ENCODE results near the gene ANKRD12.
A peak's percentile ranks its signal among the peaks of the same experiment; 100 is the strongest.
"Not testable (repeated sequence)": the region's sequence is repeated elsewhere in the genome, so short reads cannot be mapped to it uniquely, and the experiment has no call there.

ANKRD12 gene

GRCh38 chr18:9136315-9137155 is at the start of gene ANKRD12:
ANKRD12 (plus strand) TSS chr18:9136781; CDS start chr18:9182433, 45,652 bp downstream.
- DNase-seq (ENCODE audit: insufficient read length, low spot score) (peak; percentile 93), FAIRE-seq (peak; percentile 95)
- TF ChIP-seq POLR2A (IDR thresholded peaks at IDR 0.05; ENCODE audit: low read depth, low read length) = peak; percentile 57; the same call in 1 of the 2 replicates

DNA sequence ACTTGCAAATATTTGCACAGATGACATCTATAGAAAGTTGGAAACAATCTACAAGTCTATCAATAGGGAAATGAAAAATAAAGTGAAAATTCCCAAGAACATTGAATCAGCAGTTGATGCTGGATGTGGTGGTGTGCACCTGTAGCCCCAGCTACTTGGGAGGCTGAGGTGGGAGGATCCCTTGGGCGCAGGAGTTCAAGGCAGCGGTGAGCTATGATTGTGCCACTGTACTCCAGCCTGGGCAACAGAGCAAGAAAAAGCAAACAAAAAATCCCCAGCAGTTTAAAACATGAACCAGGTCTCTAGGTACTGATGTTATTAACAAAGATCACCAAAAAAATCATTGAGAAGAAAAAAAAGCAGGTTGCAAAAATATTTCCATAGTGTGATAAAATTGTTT is 49.4 kb upstream of the ANKRD12 start:
- no peak for DNase-seq (ENCODE audit: insufficient read length, low spot score)
- no peak for TF ChIP-seq POLR2A (IDR thresholded peaks at IDR 0.05; ENCODE audit: low read depth, low read length)
- no peak for FAIRE-seq

GRCh38 chr18:9088252-9088651 is 48.3 kb upstream of the ANKRD12 start:
- DNase-seq (ENCODE audit: insufficient read length, low spot score) (no peak), FAIRE-seq (no peak)
- no peak for TF ChIP-seq POLR2A (IDR thresholded peaks at IDR 0.05; ENCODE audit: low read depth, low read length)

DNA sequence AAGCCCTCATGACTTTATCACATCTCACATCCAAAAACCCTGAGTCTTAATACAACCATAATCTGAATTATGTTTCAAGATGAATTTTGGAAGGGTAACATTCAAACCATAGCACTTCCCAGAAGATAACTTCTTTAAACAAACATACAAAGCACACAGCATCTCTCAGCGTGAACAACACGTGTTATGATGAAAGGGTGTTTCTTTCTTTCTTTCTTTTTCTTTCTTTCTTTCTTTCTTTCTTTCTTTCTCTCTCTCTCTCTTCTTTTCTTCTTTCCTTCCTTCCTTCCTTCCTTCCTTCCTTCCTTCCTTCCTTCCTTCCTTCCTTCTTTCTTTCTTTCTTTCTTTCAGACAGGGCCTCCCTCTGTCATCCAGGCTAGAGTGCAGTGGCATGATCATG is 47.9 kb upstream of the ANKRD12 start:
- not testable (repeated sequence) for FAIRE-seq; DNase-seq (ENCODE audit: insufficient read length, low spot score)

DNA sequence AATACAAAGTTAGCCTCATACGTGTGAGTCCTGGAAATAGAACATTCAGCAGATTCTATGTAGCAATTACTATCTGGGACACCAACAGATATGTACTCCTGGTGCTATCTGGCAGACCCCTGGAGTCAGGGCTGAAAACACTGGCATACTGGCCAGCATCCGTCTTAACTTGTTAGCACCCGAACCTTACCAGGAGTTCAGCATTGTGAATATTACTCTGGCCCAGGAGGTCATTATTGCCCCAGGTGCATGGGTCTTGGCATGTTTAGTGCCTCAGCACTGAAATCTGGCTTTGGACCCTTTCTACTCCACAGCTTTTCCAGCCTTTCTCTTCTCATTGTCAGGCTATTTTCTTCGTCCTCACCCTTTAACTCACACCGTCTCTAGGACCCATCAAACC is 46.0 kb upstream of the ANKRD12 start:
- no peak for DNase-seq (ENCODE audit: insufficient read length, low spot score)
- no peak for FAIRE-seq

GRCh38 chr18:9091066-9091476 is 45.5 kb upstream of the ANKRD12 start:
- no peak for FAIRE-seq
- no peak for TF ChIP-seq POLR2A (IDR thresholded peaks at IDR 0.05; ENCODE audit: low read depth, low read length)
- DNase-seq (ENCODE audit: insufficient read length, low spot score) = no peak

More for the DNA sequence above, 46.0 kb upstream of the ANKRD12 start:
- TF ChIP-seq POLR2A (IDR thresholded peaks at IDR 0.05; ENCODE audit: low read depth, low read length) = no peak

- FAIRE-seq = no peak
- no peak for TF ChIP-seq POLR2A (IDR thresholded peaks at IDR 0.05; ENCODE audit: low read depth, low read length)
- DNase-seq (ENCODE audit: insufficient read length, low spot score) = no peak
These were observed 43.9 kb upstream of the ANKRD12 start for GRCh38 chr18:9092665-9093064.

GRCh38 chr18:9093109-9093508 is 43.5 kb upstream of the ANKRD12 start:
- not testable (repeated sequence) for DNase-seq (ENCODE audit: insufficient read length, low spot score); FAIRE-seq

DNA sequence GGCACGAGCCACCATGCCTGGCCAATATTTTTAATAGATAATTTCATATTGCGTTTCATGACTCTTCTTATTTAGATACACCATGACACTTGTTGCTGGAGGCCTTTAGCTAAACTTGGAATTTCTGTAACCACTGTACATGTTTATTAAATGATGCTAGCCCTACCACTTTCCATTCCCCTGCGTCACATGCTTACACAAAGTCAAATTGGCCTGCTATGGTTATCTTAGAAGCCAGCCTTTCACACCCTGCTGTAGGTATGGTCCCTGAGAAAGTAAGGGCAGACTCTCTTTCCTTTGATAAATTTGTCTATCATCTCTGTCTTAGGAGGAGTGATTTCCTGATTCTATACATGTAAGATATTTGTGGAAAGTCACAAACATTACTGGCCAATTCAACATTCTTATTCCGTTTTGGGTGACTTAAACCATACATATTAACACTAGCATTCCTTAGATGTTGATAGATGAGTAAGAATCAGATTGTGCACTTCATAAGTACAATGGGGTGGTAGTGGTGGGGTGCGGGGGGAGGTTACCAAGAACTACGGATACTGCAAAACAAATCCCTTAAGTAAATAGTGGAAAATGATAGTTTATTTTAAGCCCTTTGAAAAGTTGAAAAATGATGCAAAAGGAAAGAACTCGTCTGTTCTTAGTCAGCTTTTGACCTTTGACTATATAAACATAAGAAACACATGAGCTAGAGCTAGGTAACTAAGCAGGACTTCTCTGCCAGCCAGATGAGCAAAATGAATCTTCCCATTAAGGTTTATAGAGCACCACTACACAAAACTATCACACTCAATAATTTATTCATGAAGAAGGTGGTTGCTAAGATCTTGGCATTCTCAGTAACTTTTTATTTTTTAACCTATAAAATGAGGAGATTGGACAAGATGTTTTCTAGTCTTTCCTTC is 42.0 kb upstream of the ANKRD12 start:
- DNase-seq (ENCODE audit: insufficient read length, low spot score) = no peak
- FAIRE-seq = no peak
- no peak for TF ChIP-seq POLR2A (IDR thresholded peaks at IDR 0.05; ENCODE audit: low read depth, low read length)

DNA sequence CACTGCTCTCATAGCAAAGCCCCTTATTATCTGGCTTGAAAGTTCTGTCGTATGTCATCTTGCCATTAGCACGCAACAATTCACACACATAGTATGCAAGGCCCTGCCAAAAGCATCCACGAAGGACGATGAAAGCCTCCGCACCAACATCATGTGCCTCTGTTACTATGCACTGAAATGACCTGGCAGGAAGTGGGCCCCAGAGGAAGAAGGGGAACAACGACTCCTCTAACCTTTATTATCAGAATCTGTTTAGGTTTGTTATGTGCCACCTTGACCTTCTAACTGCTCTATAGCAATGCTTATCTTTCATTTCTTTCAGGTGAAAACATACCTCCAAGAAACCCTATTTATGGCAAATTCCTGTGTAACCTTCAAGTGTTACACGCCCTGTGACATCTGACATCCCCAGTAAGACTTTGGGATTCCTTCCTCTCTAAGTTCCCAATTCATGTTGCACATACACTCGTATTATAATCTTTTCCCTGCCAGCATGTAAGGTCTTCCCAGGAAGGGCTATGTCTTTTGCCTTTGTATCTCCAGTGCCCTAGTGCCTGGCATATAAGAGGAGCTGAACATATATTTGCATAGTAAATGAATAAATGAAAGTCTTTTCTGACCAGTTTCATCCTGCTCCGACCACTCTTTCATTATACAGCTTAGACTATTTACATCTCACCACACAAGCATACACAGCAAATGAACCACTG is 41.1 kb upstream of the ANKRD12 start:
- DNase-seq (ENCODE audit: insufficient read length, low spot score) (no peak), FAIRE-seq (no peak)
- no peak for TF ChIP-seq POLR2A (IDR thresholded peaks at IDR 0.05; ENCODE audit: low read depth, low read length)

GRCh38 chr18:9096007-9096371 is 40.6 kb upstream of the ANKRD12 start:
- TF ChIP-seq POLR2A (IDR thresholded peaks at IDR 0.05; ENCODE audit: low read depth, low read length) = no peak
- no peak for FAIRE-seq

DNA sequence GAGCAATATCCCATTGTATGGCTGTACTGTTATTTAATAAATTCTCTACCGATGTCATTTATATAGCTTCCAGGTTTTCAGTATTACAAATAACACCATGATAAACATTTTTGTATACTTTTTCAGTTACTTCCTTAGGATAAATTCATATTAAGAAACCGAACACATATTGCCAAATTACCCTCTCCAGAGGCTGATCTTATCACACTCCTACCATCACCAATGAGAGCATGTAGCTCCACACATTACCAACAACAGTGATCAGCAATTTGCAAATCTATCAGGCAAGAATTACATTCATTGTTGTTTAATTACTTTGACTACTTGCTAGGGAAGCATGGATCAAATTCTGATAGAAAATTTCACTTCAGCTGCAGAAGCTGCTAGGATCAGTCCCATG is 39.9 kb upstream of the ANKRD12 start:
- TF ChIP-seq POLR2A (IDR thresholded peaks at IDR 0.05; ENCODE audit: low read depth, low read length) = no peak
- FAIRE-seq (no peak), DNase-seq (ENCODE audit: insufficient read length, low spot score) (no peak)

More at GRCh38 chr18:9096007-9096371, 40.6 kb upstream of the ANKRD12 start:
- DNase-seq (ENCODE audit: insufficient read length, low spot score) = no peak

- no peak for FAIRE-seq
- TF ChIP-seq POLR2A (IDR thresholded peaks at IDR 0.05; ENCODE audit: low read depth, low read length) = no peak
- DNase-seq (ENCODE audit: insufficient read length, low spot score) = no peak
These were observed 39.2 kb upstream of the ANKRD12 start for GRCh38 chr18:9097349-9097748.

GRCh38 chr18:9100796-9101195 is 35.8 kb upstream of the ANKRD12 start:
- TF ChIP-seq POLR2A (IDR thresholded peaks at IDR 0.05; ENCODE audit: low read depth, low read length) = no peak
- DNase-seq (ENCODE audit: insufficient read length, low spot score) (no peak), FAIRE-seq (no peak)

Measured in H54 (cell line).